HepG2 (cell line): ENCODE results near the gene TMEM260. TPM values are rescaled to one million over a fixed set of nuclear protein-coding genes. Genes with fewer than 3 reads are reported as not detected.
A peak's percentile ranks its signal among the peaks of the same experiment; 100 is the strongest.

Experiments
- MAFK ChIP-seq, 2 experiments: IDR thresholded peaks in 1 of 2; conservative IDR thresholded peaks in 1 of 2; 2 replicates each; pipeline ENCODE4 v1.6.1; 2011; ENCODE audit warnings: improper control_type of control experiment in 2 of 2, low read length in 2 of 2
- POLR2A ChIP-seq, 2 experiments: IDR thresholded peaks; 2 replicates each; pipeline ENCODE4 v1.6.1; 2011; ENCODE audit warnings: low read depth in 2 of 2, low read length in 2 of 2, mild to moderate bottlenecking in 1 of 2, moderate library complexity in 1 of 2; ENCODE audit not compliant: insufficient read depth in 1 of 2
- polyA plus RNA-seq, 8 experiments: library from polyadenylated mRNA; depleted of rRNA in 3 of 8; stranded (reverse) in 7 of 8; unstranded in 1 of 8; fragments of >200 nt; fragmentation: Illumina TruSeq in 4 of 8; extraction: Trizol in 4 of 8; gene quantifications; 2 replicates each; pipeline versions ENCODE4 v1.2.1 to v1.2.3, GENCODE V29; 2011 to 2016; ENCODE audit warnings: low read depth in 4 of 8, missing spikeins in 1 of 8, mixed read lengths in 1 of 8; ENCODE audit not compliant: insufficient read depth in 1 of 8
- total RNA-seq, 5 experiments: library from RNA; depleted of rRNA; stranded (reverse); fragments of >200 nt; fragmentation: Illumina TruSeq; extraction: Trizol; gene quantifications; 2 replicates each; pipeline ENCODE4 v1.2.3, GENCODE V29; 2016; ENCODE audit warnings: low read depth in 1 of 5
- TF ChIP-seq, protein P1 (sequence below): sonication (generic); formaldehyde crosslinking; IDR thresholded peaks from 2 replicates; pipeline ENCODE4 v1.4.0; 2020; ENCODE audit warnings: mild to moderate bottlenecking, missing genetic modification reagents, borderline replicate concordance
- TF ChIP-seq, protein P2 (sequence below), 2 experiments: sonication (generic) in 1 of 2; formaldehyde crosslinking in 1 of 2; IDR thresholded peaks; 2 replicates each; pipeline versions ENCODE4 v1.6.1 to v1.9.0; 2014 to 2022; ENCODE audit warnings: antibody characterized with exemption in 1 of 2, borderline replicate concordance in 1 of 2, inconsistent platforms in 1 of 2, low read depth in 1 of 2, missing genetic modification reagents in 1 of 2

TMEM260 gene
- total and polyA plus RNA-seq, 2 of the 13 experiments (the other 11 are each of a cell fraction or from before 2014, with no cell fraction given): 7.7 to 9.3 TPM

- TF ChIP-seq, protein P1, sequence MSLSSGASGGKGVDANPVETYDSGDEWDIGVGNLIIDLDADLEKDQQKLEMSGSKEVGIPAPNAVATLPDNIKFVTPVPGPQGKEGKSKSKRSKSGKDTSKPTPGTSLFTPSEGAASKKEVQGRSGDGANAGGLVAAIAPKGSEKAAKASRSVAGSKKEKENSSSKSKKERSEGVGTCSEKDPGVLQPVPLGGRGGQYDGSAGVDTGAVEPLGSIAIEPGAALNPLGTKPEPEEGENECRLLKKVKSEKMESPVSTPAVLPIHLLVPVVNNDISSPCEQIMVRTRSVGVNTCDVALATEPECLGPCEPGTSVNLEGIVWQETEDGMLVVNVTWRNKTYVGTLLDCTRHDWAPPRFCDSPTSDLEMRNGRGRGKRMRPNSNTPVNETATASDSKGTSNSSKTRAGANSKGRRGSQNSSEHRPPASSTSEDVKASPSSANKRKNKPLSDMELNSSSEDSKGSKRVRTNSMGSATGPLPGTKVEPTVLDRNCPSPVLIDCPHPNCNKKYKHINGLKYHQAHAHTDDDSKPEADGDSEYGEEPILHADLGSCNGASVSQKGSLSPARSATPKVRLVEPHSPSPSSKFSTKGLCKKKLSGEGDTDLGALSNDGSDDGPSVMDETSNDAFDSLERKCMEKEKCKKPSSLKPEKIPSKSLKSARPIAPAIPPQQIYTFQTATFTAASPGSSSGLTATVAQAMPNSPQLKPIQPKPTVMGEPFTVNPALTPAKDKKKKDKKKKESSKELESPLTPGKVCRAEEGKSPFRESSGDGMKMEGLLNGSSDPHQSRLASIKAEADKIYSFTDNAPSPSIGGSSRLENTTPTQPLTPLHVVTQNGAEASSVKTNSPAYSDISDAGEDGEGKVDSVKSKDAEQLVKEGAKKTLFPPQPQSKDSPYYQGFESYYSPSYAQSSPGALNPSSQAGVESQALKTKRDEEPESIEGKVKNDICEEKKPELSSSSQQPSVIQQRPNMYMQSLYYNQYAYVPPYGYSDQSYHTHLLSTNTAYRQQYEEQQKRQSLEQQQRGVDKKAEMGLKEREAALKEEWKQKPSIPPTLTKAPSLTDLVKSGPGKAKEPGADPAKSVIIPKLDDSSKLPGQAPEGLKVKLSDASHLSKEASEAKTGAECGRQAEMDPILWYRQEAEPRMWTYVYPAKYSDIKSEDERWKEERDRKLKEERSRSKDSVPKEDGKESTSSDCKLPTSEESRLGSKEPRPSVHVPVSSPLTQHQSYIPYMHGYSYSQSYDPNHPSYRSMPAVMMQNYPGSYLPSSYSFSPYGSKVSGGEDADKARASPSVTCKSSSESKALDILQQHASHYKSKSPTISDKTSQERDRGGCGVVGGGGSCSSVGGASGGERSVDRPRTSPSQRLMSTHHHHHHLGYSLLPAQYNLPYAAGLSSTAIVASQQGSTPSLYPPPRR (CRISPR knock-in tag): no peak
- peak; percentile 41 to 78; a peak in 3 of 4 replicates for TF ChIP-seq MAFK (conservative IDR thresholded peaks at IDR 0.05 in 1 of 2, IDR thresholded peaks at IDR 0.05 in 1 of 2; ENCODE audit: low read length in 2 of 2)
- TF ChIP-seq, protein P2, sequence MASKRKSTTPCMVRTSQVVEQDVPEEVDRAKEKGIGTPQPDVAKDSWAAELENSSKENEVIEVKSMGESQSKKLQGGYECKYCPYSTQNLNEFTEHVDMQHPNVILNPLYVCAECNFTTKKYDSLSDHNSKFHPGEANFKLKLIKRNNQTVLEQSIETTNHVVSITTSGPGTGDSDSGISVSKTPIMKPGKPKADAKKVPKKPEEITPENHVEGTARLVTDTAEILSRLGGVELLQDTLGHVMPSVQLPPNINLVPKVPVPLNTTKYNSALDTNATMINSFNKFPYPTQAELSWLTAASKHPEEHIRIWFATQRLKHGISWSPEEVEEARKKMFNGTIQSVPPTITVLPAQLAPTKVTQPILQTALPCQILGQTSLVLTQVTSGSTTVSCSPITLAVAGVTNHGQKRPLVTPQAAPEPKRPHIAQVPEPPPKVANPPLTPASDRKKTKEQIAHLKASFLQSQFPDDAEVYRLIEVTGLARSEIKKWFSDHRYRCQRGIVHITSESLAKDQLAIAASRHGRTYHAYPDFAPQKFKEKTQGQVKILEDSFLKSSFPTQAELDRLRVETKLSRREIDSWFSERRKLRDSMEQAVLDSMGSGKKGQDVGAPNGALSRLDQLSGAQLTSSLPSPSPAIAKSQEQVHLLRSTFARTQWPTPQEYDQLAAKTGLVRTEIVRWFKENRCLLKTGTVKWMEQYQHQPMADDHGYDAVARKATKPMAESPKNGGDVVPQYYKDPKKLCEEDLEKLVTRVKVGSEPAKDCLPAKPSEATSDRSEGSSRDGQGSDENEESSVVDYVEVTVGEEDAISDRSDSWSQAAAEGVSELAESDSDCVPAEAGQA (IDR thresholded peaks at IDR 0.05; ENCODE audit: low read depth): no peak
- TF ChIP-seq, protein P2 (CRISPR knock-in tag; IDR thresholded peaks at IDR 0.05; ENCODE audit: borderline replicate concordance): no peak
- TF ChIP-seq POLR2A (IDR thresholded peaks at IDR 0.05; ENCODE audit: insufficient read depth in 1 of 2, low read depth in 2 of 2, low read length in 2 of 2): no peak
- TF ChIP-seq, all 625 proteins: peak for 2
Observed at GRCh38 chr14:56598519-56598918, 18.9 kb downstream of the TMEM260 start (continued).
